Stimulated activated CD4-positive, alpha-beta T cell treated with anti-CD3 and anti-CD28 coated beads, Interleukin-4, amount 100 ng/mL, for 24 hours (primary cell): ENCODE measurements around the gene CDHR5.
A peak's percentile ranks its signal among the peaks of the same experiment; 100 is the strongest.
"Not testable (repeated sequence)": the region's sequence is repeated elsewhere in the genome, so short reads cannot be mapped to it uniquely, and the experiment has no call there.

Experiments
- DNase-seq: peaks from one replicate; pipeline ENCODE4 v3.0.0-alpha.2; 2020

Gene CDHR5, protein sequence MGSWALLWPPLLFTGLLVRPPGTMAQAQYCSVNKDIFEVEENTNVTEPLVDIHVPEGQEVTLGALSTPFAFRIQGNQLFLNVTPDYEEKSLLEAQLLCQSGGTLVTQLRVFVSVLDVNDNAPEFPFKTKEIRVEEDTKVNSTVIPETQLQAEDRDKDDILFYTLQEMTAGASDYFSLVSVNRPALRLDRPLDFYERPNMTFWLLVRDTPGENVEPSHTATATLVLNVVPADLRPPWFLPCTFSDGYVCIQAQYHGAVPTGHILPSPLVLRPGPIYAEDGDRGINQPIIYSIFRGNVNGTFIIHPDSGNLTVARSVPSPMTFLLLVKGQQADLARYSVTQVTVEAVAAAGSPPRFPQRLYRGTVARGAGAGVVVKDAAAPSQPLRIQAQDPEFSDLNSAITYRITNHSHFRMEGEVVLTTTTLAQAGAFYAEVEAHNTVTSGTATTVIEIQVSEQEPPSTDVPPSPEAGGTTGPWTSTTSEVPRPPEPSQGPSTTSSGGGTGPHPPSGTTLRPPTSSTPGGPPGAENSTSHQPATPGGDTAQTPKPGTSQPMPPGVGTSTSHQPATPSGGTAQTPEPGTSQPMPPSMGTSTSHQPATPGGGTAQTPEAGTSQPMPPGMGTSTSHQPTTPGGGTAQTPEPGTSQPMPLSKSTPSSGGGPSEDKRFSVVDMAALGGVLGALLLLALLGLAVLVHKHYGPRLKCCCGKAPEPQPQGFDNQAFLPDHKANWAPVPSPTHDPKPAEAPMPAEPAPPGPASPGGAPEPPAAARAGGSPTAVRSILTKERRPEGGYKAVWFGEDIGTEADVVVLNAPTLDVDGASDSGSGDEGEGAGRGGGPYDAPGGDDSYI

DNA sequence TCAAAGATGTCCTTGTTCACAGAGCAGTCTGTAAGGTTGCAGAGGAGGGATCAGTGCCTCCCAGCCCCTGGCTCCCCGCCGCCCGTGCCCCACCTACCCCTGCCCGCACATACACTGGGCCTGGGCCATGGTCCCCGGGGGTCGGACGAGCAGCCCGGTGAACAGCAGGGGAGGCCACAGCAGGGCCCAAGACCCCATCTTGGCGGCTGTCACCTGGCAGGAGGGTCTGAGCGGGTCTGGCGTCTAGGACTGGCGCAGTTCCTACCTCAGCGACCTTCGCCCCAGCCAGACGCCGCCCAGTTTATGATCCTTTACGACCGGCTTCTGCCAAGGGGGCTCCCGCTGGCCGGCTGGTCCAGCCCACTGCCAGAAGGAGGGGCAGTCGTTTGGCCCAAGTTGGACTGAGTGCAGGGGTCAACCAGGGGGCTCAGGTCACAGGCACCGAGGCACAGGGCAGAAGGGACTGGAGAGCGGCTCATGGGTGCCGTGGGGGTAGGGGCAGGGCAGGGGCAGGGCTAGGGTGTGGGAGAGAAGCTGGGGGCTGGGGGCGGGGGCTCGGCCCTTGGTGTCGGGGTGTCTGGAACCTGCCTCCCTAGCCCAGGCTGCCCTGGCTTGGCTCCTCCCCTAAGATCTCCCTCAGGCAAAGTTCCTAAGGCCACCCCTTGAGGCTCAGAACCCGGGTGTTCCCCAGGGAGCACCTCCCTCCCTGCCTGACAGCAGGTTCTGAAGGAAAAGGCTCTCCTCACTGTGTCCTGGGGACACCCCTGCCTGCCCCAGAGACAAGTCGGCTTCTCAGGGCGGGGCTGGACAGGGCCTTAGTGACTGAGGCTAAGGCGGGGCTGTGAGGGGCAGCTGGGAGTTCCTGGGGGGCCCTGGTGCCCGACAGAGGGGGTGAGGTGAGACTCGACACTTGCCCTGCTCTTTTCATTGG is at the start of gene CDHR5:
TSS of gene CDHR5 (minus strand) at position 251 of the 931 bp plus-strand sequence. CDS start at position 198, 53 bp downstream.
- DNase-seq: no peak

DNA sequence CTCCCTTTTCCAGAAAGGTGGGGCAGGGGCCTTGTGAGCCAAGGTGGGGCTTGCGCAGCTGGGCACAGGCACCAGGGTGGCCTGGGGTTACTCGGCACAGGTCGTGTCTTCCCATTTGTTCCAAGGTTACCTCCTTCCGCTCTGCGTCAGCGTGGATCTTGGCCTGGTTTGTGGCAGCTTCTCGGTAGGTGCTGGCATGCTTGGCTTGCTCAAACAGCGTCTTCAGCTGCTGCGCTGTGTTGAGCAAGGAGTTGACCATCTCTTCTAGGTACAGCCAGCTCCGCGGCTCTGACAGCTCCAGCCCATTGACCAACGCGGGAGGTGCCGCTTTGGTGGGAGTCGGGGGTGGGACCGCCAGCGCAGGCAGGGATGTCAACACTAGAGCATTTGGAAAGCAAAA is 49.7 kb upstream of the CDHR5 start:
- DNase-seq: no peak

DNA sequence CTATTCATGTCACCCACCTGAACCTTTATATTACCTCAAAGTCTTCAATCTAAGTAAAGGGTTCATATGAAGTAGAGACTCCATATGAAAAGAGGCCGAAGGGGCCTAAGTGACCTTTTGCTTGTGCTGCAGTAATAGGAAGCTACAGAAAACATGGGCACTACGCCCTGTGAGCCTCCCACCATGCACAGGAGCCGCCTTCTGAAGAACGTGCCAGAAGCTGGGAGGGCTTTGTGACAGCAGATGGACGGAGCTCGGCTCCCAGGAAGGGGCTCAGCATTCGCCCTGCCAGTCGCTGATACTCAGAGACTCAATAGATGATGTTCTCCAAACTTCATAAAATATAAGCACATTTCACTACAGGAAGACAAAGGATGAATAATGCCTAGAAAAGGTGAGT is 49.1 kb upstream of the CDHR5 start:
- no peak for DNase-seq

DNA sequence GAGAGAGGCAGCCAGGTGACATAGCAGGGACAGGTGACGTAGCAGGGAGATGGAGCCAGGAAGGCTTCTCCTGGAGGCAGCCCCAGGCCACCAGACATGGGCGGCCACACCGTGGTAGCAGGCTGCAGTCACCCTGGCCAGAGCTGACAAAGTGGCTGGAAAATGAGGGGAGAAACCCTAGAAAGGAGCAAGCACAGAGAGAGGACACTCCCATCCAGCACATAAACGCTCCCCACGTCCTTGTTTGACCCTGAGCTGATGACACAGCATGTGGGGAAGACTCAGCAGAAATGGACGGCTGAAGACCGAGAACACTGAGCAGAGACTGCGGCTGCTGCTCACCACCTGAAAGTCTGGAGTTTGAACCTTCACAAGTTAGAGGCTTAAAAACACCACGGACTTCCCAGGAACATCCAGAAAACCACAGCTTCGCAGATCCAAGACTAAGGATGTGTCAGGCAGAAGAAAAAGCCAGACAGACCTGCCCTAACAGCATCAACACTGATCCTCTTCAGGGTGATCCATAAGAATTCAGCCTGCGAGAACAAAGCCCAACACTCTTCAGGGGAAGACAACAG is 41.0 kb upstream of the CDHR5 start:
- DNase-seq: no peak

DNA sequence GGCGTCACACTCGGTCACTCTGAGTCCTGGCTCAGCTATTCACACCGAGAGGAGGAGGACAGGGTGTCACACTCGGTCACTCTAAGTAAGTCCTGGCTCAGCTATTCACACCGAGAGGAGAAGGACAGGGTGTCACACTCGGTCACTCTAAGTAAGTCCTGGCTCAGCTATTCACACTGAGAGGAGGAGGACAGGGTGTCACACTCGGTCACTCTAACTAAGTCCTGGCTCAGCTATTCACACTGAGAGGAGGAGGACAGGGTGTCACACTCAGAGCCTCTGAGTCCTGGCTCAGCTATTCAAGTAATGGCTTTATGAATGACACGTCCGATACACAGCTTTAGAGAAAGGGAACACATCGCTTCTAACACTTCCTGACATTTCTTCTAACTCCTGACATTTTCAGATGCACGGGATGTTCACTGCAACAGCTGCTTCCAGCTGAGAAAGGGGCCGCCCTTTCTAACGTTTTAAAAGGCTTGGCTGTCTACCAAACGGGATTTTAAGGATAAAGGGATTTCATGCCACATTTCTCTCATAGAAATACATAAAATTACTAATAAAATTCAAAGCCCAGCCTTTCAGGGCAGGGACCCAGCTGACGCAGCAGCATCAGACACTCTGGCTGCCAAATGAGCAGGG is 40.4 kb upstream of the CDHR5 start:
- no peak for DNase-seq

DNA sequence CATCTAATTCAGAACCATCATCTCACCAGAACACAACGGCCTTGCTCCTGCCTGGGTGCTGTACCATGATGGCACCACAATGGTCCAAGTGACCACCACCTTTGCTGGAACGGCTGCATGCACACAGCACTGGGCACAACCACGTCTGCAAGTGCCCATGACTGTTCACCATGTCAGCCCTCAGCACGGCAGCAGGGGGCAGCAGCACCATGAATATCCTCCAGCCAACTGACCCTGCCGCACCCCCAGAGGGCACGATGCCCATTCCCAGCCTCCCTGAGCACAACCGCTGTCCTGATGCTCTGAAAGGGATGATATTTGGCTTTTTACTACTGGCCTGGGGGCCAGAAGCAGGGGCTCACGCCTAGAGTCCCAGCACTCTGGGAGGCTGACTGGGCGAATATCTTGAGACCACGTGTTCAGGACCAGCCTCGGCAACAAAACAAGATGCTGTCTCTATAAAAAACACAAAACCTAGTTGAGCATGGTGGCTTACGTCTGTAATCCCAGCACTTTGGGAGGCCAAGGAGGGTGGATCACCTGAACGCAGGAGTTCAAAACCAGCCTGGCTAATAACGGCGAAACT is 38.0 kb upstream of the CDHR5 start:
- DNase-seq: peak; percentile 34

DNA sequence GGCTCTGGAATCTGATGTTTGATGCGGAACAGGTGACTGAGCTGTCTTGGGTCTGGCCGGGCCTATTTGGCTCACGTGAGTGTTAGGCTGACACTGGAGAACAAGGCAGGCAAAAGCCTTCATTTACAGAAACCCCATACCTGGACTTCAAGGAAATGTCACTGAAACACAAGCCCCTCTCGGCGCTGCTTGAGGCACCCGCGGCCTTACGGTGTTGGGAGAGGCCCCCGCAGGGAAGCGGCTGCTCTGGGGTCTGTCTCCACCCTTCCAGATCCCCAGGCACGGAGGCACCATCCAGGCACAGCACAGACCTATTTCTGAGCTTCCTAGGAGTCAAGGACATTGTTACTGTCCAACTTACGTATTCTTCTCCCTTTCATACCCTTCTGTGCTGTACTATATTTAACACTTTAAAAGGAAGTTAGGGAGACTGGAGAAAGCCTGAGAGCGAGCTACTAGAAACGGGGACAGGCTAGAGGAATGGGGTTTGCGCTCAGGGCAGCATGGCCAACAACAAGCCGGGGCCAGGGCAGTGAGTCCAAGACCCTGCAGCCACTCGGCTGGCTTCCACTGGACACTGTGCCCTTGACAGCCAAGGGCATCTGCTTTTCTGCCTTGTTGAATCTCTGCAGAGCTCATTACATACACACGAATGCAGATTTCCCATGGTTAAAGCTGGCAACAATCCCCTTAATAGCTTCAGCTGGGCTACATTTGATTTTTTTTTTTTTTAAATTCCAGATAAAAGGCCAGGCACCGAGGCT is 36.1 kb upstream of the CDHR5 start:
- no peak for DNase-seq

DNA sequence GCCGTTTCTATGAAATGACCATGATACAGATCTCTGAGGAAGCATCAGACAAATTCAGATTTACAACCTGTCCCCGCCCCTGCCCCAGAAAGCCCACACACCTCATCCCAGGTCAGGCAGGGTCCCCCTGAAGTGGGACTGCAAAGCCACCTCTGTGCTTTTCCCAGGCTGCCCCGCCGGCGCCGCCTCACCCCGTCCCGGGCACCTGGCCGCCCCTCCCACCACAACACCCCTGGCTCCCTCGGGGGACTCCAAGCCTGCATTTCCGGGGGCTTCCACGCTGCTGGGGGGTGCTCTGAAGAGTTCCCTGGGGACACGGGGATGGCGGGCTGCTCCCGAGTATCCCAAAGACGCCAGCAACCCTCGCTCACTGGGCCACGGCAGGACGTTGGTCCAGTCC is 35.5 kb upstream of the CDHR5 start:
- DNase-seq: no peak

DNA sequence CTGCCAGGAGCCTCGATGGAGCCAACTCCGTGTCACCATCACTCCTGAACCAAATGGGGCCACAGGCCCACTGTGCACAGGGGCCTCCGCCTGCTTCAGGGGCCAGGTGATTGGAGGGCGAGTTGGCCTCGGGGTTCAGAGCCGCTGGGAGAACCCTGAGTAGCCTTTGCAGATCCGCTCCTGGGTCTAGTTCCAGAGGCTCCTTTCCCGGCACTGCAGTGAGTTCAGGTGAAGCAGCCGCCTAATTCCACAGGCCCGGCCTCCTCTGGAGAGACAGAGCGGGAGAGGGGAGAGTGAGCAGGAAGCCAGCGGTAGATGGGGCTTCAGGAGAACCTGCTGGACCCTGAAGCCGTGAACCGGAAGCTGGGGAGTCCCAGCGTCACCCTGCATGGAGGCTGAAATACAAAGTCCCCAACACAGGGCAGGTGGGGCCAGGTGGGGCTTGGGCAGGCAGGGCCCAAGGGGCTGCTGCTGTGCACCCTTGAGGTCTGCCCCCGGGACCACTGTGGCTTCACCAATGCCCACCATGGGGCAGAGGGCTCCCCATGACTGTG is 34.9 kb upstream of the CDHR5 start:
- DNase-seq: no peak

DNA sequence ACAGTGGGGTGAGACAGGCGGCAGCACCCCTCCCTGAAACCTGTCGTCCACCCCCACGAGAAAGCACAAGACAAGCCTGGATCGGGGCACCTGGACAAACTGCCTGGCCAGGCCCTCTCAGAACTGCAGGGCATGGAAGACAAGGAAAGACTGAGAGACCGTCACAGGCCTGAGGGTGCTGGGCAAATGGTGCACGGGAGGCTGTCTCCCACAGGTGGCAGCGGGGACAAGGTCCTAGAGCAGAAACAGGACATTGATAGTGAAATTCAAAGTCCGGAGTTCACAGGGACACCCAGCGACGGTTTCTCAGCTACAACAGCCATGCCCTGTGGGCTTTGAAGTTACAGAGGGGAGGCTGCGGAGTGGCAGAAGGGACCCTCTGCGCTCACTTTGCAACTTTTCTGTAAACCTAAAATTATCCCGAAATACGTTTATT is 33.0 kb upstream of the CDHR5 start:
- no peak for DNase-seq

DNA sequence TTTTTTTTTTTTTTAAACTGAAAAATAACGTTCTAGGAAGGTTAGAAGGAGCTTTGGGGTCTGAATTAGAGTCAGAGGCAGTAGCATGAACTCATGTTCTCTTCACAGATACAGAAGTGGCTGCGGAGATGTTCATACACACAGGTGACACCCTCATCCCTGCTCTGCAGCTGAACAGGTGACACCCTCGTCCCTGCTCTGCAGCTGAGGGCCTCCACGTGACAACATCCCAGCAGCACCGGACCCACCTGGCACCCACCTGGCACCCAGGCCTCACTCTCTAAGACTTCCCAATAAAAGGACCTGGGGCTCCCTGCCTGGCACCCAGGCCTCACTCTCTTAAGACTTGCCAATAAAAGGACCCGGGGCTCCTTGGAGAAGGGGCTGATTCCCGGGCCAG is 32.1 kb upstream of the CDHR5 start:
- DNase-seq: no peak

DNA sequence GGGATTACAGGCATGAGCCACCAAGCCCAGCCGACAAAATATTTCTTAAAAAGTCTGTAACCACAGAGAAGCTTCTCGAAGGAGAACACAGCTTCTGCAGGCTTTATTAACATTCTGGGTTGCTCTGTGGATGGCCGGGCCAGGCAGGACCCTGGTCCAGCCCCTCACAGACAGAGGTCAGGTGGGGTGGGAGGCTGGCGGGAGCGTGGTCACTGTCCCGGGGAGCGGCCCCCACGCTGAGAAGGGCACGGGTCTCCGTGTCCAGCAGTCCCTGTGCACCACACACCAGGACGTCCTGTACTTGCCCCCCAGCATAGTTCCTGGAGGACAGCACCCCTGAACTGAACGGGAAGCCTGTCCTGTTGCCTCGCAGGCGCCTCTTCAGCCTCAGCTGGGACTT is 31.7 kb upstream of the CDHR5 start:
- DNase-seq: no peak

DNA sequence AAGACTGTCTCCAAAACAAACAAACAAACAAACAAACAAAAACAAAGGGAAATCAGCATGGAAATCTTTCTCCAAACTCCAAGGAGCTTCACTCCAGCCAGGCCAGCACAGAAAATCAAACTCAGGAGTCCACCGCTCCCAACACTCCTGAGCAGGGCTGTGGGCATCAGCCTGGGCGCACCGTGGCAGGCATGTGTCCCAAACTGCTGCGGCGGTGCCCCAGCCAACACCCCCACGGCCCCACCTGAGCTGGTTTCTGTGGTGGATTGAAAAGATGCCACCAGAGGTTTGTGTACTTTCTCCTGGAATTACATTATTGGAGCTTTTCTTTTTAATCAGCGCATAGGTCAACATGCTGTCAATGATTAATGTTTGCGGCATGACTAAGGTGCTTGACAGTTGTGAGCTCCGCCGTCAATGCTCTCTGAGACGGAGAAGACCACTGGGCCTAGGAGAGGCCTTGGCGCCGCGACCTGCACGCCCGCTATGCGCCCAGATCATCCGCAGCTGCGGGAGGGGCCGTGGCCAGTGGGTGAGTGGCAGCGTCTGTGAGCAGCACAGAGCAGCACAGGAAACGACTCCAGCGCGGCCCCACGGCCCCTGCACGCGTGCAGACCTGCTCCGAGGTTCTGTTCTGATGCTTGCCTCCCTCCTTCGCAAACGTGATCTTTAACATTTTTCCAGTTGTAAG is 30.4 kb upstream of the CDHR5 start:
- DNase-seq: no peak

DNA sequence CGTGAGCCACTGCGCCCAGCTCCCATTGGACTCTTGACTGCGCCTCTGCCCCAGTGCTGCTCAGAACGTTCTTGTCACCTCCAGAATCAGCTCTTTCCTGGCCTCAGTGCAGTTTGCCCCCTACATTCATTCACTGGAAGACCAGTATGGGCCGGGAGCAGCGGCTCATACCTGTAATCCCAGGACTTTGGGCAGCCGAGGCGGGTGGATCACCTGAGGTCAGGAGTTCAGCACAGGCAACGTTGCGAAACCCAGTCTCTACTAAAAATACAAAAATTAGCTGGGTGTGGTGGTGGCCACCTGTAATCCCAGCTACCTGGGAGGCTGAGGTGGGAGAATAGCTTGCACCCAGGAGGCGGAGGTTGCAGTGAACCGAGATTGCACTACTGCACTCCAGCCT is 29.7 kb upstream of the CDHR5 start:
- not testable (repeated sequence) for DNase-seq

DNA sequence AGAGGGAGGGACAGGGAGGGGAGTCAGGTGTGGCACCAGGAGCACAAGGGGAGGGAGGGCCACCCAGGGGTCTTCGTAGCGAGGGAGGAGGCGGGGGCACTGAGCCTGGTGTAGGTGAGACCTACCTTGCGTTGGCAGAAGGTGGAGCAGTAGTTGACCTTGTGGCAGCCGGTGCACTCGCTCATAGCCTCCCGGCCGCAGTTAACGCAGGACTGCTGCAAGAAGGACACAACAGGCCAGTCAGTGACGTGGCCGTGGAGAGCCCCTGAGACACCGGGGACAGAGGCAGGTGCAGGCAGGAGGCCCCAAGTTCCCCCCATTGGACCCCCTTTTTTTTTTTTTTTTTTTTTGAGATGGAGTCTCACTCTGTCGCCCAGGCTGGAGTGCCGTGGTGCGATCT is 29.1 kb upstream of the CDHR5 start:
- no peak for DNase-seq

DNA sequence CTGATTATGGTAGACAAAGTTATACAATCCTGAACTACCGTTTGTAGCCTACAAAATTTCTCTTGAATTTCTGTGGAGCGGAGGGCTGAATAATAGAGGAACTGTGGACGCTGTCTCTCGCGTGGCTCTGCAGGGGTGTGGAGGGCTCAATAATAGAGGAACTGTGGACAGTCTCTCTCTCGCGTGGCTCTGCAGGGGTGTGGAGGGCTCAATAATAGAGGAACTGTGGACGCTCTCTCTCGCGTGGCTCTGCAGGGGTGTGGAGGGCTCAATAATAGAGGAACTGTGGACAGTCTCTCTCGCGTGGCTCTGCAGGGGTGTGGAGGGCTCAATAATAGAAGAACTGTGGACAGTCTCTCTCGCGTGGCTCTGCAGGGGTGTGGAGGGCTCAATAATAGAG is 28.4 kb upstream of the CDHR5 start:
- not testable (repeated sequence) for DNase-seq

DNA sequence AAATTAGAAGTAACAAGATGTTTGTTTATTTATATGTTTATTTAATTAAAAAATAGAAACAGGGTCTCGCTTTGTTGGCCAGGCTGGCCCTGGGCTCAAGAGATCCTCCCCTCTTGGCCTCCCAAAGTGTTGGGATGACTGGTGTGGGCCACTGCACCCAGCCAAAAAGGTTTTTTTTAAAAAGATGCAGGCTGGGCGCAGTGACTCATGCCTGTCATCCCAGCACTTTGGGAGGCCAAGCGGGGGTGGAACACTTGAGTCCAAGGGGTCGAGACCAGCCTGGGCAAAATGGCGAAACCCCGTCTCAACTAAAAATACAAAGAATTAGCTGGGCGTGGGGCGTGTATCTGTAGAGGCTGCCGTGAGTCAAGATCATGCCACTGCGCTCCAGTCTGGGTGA is 25.7 kb upstream of the CDHR5 start:
- no peak for DNase-seq

DNA sequence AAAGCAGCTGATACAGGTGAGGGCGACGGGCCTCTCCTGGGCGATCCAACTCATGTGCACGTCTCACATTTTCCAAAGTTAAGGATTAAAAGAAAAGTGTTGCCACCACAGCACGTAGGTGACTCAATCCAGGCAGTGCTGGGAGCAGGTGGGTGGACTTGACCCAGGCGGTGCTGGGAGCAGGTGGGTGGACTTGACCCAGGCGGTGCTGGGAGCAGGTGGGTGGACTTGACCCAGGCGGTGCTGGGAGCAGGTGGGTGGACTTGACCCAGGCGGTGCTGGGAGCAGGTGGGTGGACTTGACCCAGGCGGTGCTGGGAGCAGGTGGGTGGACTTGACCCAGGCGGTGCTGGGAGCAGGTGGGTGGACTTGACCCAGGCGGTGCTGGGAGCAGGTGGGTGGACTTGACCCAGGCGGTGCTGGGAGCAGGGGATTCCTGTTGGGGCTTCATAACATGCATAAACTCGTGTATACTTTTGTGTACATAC is 23.0 kb upstream of the CDHR5 start:
- not testable (repeated sequence) for DNase-seq

DNA sequence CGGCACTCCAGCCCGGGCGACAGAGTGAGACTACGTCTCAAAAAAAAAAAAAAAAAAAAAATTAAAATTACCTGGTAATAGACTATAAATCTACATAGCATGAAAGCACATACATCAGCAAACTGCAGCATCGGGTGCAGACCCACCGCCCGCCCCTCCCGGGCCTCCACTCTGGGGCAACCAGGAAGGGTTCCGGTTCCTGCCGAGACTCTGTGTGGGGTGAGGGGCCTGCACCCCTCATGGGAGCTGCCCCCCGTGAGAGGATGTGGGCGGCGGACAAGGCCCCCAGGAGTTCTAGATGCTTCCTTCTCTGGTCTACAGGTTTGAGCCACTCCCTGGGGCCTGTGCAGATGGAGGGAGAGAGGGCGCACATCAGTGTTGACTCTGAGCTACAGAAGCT is 21.5 kb upstream of the CDHR5 start:
- no peak for DNase-seq

DNA sequence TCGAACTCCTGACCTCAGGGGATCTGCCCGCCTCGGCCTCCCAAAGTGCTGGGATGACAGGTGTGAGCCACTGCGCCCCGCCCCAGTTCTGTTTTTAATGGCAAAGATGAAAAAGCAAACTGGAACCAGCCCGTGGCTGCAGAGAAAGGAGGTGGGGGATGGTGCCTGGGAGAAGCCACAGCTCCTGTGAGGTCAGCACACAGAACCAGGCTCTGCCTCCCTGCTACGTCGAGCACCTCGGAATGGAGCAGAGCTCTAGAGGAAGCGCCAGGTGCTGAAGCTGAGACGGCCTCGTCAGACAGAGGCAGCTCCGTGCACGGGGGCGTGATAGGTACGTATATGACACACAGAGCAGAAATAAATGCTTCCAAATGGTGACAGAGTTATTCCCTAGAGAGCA is 20.8 kb upstream of the CDHR5 start:
- DNase-seq: no peak
